Measurements from ENCODE around the gene CELF1. TPM values are rescaled to one million over a fixed set of nuclear protein-coding genes. Genes with fewer than 3 reads are reported as not detected.

The CELF1 gene
- total and polyA plus RNA-seq, 2 of the 4 experiments (the other 2 are of a cell fraction): 63.3 to 135 TPM

GRCh38 chr11:47460571-47461235, 92.2 kb downstream of the CELF1 start:
- no peak overlapping the region for H2AFZ ChIP-seq (replicated peaks; ENCODE audit: low read length, poor library complexity)
- H2BK15ac ChIP-seq (ENCODE audit: low read depth, low read length): no peak overlapping the region
- in situ Hi-C loops (cut with MboI; ENCODE audit: low sequenced_read_pairs) (no loop called here), dilution Hi-C loops (cut with HindIII; ENCODE audit: low sequenced_read_pairs, unreplicated experiment) (no loop called here), intact Hi-C loops (cut with micrococcal nuclease) (no loop called here)
- DNase-seq (peak; percentile 29), ATAC-seq (ENCODE audit: low read depth) (no peak)
- no peak overlapping the region for H3K4me2 ChIP-seq (ENCODE audit: low read depth, low read length)
- no peak overlapping the region for H2BK20ac ChIP-seq (ENCODE audit: low read depth, low read length)
- TF ChIP-seq CEBPB (IDR thresholded peaks at IDR 0.05; ENCODE audit: low read depth, low read length): peak; percentile 83
- no peak for TF ChIP-seq CHD1 (IDR thresholded peaks at IDR 0.05; ENCODE audit: low read depth, low read length)
- peaks cover 15 to 45% of the 10 kb centered on the region in 2 experiments for H3K79me1 ChIP-seq (ENCODE audit: low read depth in 1 of 2, low read length in 2 of 2)
- peaks cover 3% of the 10 kb centered on the region; the same call in 1 of the 2 replicates for H4K20me1 ChIP-seq (ENCODE audit: insufficient read depth, low read length)
- no peak overlapping the region for H3K4ac ChIP-seq (ENCODE audit: low read depth, low read length)
- POLR2A ChIA-PET (ENCODE audit: unreplicated experiment): no interaction called here
- no peak overlapping the region for H4K5ac ChIP-seq (ENCODE audit: low read depth, low read length)
- no peak overlapping the region for H3K27ac ChIP-seq (ENCODE audit: insufficient read depth, low read length)
- BruUV-seq (replicated peaks): no TSS peak
- peaks cover 17% of the 10 kb centered on the region for H3K36me3 ChIP-seq (ENCODE audit: control insufficient read depth, insufficient read depth, low read length)
- 80% methylated on average over 1 of the region's 2 CpGs; no CpG with 5 or more reads in 1 of the 2 experiments for WGBS, 2 experiments (ENCODE audit: extremely low coverage in 2 of 2, insufficient read length in 1 of 2)
- H4K8ac ChIP-seq (ENCODE audit: low read depth in 2 of 2, low read length in 2 of 2): no peak overlapping the region
- H3K23ac ChIP-seq (ENCODE audit: low read depth, low read length): 0 out of 2 replicates have a peak overlapping the region, but pooled peaks have one; percentile 1
- H3K4me3 ChIP-seq (ENCODE audit: insufficient read depth, low read depth, low read length): no peak overlapping the region
- no peak overlapping the region for H3K9ac ChIP-seq (ENCODE audit: low read depth, low read length)
- no peak overlapping the region for H2BK5ac ChIP-seq (ENCODE audit: low read depth, low read length, poor library complexity, severe bottlenecking)
- CTCF ChIA-PET: no interaction called here
- H3K56ac ChIP-seq (ENCODE audit: extremely low read depth, insufficient read depth, low read length): no peak overlapping the region
- no peak overlapping the region for H4K91ac ChIP-seq (ENCODE audit: insufficient read depth, low read depth, low read length)
- no peak overlapping the region for H2AK5ac ChIP-seq (ENCODE audit: low read depth, low read length)
- no peaks in the 10 kb centered on the region for H3K27me3 ChIP-seq (ENCODE audit: control insufficient read depth, insufficient read depth, low read length)
- no peak overlapping the region for H3K18ac ChIP-seq (ENCODE audit: low read depth, low read length)
- H3K9me1 ChIP-seq (ENCODE audit: insufficient read depth, low read length): peaks cover 9% of the 10 kb centered on the region
- no peak overlapping the region for H2AK9ac ChIP-seq (replicated peaks; ENCODE audit: low read depth, low read length, poor library complexity)
- no peaks in the 10 kb centered on the region; the same call in 1 of the 2 replicates for H3K4me1 ChIP-seq (ENCODE audit: control insufficient read depth, insufficient read depth, low read length)
- no peaks in the 10 kb centered on the region for H3K9me3 ChIP-seq (ENCODE audit: control insufficient read depth, insufficient read depth, low read length)
- no peak overlapping the region for H3K14ac ChIP-seq (replicated peaks; ENCODE audit: low read depth, low read length)
- H2BK120ac ChIP-seq (ENCODE audit: low read depth, low read length): no peak overlapping the region

All from IMR-90 (cell line).